ENCODE results near the gene KCNB1.

The KCNB1 gene

DNA sequence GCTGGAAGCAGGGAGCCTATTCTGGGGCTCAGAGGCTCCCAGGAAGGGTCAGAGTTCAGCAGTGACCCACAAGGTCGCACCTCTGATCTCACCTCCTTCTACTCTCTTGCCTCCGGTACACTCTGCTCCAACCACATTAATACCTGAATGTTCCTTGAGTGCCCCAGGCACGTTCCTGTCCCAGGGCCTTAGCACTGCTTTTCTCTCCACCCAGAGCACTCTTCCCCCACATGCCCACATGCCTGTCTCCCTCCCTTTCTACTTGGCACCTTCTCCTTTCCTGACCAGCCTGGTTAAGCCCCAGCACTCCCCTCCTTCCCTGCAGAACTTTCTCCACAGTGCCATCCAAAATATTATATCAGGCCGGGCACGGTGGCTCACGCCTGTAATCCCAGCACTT, 13.4 kb downstream of the KCNB1 start:
- no peak for DNase-seq (ENCODE audit: low spot score)

DNA sequence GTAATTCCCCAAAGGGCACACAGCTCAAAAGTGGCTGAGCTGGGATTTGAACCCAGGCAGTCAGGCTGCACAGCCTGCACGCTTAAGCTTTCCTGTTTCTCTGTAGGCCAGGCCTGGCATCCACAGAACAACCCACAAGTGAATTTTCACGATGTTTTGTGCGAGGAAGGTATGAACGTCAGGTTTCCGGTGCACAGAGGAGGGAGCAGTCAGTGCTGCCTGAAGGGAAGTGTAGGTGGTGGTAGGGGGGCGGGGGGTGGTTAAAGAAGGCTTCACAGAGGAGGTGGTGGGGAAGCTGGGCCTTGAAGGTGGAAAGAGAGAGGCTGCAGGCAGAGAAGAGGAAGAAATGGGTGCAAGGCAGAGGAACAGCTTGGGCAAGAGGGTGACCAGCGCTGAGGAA, 14.1 kb downstream of the KCNB1 start:
- DNase-seq (ENCODE audit: low spot score), result no peak

DNA sequence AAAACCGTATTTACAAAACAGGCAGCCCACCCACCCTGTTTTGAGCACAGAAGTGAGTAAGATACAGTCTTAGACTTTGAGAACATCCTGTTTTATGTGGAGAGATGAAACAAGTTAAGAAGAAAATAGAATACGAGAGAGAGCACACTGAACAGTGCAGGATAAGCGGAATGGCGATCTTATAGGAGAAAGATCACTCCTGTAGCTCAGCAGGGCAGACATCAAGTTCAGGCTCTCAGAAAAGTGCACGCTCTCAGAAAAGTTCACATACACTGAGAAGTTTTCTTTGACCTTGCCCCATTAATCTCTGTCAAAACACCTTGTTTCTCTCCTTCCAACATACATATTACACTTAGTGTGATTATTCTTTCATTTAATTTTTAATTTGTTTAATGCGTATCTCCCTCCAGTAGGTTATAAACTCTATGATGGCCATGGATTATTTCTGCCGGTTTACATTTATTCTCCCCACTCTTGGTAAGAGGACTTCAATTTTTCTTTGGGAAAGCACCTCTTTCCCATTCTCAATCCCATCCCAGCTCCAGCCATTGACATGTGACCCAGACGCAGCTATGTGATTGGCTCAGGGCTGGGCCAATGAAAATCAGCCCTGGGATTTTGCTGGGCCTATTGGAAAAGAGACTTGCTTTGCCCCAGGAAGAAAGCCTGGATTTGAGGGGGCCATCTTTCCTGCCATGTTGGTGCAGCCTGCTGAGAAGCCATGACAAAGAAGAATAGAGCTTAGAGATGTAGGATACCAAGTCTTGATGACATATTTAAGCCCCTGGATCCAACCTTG, 16.2 kb downstream of the KCNB1 start:
- DNase-seq (ENCODE audit: low spot score), result no peak

DNA sequence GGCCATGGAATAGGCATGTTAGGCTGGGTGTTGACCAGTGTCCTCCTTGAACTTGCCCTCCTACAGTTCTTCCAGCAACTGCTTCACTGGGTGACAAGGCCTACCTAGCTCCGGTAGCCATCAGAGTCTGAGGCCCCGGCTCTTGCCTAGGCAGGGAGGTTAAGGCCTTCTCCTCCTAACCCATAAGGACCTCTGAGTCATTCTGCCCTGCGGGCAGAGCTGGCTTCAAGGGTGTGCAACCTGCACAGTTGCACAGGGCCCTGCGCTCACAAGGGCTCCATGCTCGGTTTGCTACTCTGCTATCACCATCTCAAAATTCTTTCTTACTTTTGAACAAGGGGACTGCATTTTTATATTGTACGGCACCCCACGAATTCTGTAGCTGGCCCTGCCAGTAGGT, 17.9 kb downstream of the KCNB1 start:
- no peak for DNase-seq (ENCODE audit: low spot score)

DNA sequence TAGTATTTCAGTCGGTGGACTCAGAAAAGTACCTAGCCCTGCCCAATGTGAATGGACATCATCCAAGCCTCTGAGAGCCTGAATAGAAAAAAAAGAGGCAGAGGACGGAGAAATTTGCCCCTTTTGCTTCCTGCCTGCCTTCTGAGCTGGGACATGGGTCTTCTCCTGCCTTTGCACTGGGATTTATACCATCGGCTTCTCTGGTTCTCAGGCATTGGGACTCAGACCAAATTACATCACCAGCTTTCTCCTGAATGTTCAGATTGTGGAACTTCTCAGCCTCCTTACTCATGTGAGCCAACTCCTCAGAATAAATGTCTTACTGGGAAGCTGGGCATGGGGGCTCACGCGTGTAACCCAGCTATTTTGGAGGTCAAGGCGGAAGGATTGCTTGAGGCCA, 19.8 kb downstream of the KCNB1 start:
- no peak for DNase-seq (ENCODE audit: low spot score)

DNA sequence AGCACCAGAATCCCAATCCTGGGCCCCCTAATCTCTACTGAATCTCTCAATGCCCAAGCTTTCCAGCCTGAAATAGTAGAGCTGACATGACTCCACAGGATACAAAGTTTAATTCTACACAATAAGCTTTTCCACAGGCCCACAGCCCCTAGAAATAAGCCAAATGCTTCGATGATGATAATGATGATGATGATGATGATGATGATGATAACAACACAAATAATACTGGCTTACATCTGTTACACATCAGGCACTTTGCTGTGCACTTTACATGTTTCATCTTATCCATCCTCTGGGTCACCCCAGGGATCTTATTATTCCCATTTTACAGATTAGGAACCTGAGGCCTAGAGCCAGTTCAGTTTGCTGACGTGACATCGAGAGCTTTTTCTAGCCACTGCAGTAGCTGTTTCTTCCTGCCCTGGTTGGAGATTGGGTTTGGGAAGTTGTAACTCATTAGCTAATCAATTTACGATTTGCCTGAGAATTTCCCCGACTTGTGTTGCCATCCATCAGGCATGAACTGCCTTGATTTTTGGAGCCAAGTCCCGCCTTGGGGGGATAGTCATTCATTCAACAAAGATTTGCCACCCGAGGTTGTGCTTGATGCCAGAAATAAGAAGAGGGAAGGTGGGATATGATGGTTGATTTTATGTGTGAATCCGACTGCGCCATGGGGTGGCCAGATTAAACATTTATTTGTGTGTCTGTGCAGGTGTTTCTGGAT, 20.4 kb downstream of the KCNB1 start:
- DNase-seq (ENCODE audit: low spot score), result no peak

DNA sequence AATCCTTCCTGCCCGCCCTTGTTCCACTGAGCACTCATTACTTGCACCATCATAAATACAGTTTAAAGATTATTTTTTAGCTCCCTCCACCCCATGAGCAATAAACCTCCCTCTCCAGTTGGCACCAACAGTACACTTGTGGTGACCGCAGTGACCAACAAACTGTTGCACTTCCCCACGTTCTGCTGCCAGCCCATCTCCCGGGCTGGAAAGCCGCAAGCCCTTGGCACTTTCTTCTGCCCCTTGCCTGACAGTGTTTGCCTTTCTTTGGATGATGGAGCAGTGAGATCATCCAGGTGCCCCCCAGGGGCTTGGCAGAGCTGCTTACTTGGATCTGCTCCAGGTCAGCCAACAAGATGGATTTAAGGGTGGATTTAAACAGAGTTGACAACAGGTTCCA, 21.6 kb downstream of the KCNB1 start:
- DNase-seq (ENCODE audit: low spot score), result no peak

DNA sequence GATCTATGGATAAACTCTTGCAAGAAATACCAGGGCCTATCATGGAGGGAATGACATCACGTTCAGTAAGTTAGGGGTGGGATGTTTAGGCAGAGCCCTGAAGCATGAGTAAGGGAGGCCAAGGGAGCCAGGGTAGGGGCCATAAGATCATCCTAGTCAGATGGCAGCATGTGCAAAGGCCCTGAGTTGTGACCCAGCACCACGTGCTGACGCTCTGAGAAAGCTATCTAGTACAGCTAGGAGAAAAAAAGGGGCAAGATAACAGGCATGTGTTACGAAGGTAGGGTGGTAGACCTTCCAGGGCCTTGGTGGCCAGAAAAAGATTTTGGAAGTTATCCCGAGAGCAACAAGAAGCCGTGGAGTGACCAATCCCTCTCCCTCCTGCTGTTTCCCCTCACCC, 22.3 kb downstream of the KCNB1 start:
- DNase-seq (ENCODE audit: low spot score), result no peak

DNA sequence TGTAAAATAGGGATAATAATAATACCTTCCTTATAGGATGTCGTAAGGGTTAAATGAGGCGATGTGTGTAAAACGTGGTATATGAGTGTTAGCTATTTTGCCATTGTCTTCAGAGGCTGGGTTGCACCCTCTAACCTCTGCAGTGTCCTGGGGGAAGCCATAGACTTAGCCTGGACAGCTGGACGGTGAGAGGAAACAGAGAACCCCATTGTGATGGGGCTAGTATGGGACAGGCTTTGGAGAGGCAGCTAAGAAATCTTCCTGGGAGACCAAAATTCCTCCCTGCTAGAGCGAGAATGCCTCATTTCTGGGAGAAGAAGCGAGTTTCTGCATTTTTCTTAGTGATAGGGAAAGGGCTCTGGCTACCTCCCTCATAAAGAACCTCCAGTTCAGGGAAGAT, 22.8 kb downstream of the KCNB1 start:
- no peak for DNase-seq (ENCODE audit: low spot score)

DNA sequence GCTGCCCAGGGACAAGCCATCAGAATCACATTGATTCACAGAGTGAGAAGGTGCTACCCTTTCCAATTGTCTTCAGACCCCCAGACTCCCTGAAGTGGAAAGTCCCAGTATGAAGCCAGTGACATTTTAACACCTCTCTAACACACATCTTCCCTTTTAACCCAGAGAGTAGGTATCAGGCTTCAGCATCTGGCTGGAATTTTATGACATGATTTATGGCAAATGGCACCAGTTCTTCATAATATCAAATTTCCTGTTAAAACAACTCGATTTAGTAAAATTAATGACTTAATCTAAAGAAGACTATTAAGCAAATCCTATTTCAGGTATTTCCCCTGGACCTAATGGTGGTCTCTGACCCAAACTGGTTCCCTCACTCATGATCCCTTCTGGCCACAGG, 25.0 kb downstream of the KCNB1 start:
- DNase-seq (ENCODE audit: low spot score), result no peak

DNA sequence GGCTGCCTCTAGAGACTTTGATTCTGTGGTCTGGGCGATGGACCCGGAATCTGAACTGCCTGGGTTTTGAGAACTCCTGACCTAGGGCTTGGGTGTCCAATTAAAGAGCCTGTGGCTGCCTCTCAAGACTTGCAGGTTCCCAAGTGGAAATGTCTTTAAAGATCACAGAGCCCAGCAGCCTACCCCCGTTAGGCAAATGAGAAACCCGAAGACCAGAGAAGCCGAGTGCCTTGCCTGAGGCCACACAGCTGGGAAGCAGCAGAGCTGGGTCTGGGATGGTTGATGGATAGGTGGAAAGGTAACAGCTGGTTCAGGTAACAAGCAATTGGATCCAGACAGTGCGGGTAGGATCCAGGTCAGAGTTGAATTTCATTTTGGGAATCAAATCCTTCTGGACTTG, 25.8 kb downstream of the KCNB1 start:
- DNase-seq (ENCODE audit: low spot score), result no peak

DNA sequence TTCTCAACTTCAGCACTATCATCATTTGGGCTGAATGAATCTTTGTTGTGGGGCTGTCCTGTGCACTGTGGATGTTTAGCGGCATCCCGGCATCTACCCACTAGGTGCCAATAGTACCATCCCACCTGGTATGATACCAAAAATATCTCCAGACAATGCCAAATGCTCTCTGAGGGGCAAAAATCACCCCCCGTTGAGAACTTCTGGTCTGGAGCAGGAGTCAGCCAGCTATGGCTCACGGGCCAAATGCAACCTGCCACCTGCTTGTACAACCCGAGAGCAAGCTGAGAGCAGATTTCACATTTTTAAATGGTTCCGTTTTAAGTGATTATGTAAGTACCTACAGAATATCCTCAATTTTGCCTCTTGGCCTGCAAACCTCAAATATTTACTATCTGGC, 26.8 kb downstream of the KCNB1 start:
- DNase-seq (ENCODE audit: low spot score), result no peak

DNA sequence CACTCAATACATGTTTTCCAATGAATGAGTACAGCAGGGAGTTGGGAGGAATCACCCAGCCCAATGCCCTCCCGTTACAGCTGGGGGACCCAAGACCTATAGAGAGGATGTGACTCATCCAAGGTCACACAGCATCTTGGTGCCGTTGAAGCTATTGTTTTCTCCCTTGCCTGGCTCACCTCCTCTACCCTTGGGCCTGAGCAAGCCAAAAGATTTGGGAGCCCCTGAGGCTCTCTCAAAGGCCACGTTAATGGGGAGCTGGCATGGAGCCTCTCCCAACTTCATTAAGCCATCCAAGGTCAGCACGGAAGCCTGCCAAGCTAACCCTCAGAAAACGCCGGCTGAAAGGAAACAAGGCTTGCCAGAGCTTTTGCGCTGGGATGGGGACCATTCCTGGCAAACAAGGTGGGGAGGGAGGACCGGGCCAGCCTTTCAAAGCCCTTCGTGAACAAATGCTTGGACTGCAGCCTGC, 30.4 kb downstream of the KCNB1 start:
- no peak for DNase-seq (ENCODE audit: low spot score)

DNA sequence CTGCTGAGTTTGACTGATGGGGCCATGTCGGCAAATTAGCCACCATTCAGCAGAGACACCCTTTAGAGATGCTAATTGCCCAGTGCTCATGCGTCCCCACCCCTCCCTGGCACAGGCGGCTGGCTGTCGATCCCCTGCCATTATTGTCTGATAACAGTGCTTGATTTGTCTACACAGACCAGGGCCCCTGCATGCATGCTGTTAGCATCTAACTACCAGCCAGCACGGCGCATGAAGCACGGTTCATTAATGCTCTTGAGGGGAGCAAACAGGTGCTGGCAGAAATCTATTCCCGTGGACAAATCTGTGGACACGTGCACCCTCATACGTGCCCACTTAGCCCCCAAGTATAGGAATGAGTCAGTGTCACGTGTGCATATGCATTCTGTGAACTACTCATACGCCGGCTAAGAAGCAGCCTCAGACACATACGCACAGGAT, 32.2 kb downstream of the KCNB1 start:
- DNase-seq (ENCODE audit: low spot score), result no peak

DNA sequence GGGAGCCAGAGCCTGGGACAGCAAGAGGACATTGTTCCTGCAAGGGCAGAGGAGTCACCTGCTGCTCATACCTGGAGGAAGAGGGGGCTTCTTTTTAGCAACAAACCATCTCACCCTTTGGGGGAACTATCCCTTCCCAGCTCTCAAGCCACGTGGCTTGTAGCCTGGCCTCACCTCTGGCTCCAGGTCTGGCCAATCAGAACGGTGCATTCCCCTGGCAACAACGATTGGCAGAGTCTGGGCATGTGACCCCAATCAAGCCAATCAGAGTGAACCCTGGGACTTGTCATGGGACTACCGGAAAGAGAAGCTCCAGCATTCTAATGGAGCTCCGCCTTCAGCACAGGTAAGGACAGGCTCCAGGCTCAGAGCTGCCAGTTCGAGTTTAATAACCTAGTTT, 33.6 kb downstream of the KCNB1 start:
- no peak for DNase-seq (ENCODE audit: low spot score)

DNA sequence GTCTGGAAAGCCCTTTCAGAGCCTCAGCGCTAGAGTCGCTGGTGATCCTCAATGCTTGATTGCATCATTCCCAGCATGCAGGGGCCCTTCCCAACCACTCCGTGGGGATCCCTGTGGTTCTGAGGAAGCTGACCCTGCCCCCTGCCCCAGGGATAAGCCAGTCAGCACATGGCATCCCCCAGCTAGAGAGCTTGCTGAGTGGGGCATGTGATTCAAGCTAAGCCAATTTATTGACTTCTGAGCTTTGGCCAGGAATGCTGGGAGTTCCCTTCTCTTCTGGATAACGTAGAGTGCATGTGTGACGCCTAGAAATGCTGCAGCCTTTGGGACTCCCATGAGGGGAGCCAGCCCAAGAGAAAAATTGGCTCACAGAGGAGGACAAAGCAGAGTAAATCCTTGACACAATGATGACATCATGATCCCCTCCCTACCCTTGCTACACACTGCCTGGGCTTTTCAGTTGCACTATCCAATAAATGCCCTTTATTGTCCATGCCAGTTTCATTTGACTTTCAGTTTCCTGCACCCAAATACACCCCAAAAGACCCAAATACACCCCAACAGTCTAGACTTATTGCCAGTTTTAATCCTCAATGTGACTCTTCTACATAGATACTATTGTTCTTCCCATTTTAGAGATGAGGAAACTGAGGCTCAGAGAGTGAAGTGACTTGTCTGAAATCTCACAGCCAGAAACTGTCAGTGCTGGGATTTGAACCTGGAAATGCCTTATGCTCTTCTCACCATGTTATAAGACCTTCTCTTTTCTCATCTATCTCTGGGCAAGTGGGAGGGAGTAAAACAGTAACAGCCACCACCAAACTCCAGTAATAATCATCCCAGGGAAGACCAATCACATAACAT, 34.3 kb downstream of the KCNB1 start:
- DNase-seq (ENCODE audit: low spot score), result no peak

DNA sequence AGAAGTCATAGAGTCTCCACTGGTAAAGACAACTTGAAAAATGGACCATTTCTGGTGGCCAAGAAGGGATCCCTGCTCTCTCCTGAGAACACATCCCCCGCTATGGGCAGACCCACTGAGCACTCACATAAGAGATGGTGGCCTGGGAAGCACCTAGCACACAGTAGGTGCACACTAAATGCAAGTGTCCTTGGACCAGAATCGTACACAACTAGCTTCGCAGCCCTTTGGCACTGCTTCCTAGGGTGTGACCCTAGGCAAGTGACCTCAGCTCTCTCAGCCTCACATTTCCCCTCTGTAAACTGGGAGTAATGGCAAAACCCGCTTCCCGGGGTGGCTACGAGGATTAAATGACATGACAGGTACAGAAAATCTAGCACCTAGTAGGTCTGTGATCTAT, 35.1 kb downstream of the KCNB1 start:
- no peak for DNase-seq (ENCODE audit: low spot score)

DNA sequence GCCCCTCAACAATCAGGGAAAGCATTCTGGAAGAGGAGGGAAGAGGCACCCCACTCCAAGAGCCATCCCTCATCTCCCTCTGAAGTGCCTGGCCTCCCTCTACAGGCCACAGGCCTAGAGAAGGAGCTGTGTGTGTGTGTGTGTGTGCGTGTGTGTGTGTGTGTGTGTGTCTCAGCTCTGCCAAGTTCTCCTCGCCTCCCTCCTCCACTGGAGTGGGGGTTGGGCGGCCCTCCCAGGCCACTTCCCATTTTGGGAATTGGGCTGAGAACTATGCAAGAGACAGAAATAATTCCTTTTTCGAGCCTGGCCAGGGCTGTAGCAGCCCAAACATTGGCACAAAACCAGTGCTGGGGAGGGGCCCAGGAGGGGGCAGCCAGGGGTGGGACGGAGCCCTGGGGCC, 35.7 kb downstream of the KCNB1 start:
- DNase-seq (ENCODE audit: low spot score), result no peak

DNA sequence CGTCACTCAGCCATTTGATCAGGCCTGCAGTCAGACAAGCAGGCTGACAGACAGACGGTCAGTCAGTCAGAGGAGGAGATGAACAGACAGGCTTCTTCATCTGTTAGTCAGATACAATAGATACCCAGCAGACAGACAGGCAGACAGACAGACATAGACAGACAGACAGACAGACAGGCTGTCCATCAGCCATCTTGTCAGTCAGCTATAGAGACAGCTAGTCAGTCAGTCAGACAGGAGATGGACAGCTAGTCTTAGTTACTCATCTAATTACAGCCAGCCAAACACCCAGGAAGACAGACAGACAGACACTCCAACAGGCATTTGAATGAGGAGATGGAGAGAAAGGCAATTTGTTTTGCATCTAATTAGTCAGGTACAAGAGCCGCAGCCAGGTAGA, 36.4 kb downstream of the KCNB1 start:
- DNase-seq (ENCODE audit: low spot score), result no peak

DNA sequence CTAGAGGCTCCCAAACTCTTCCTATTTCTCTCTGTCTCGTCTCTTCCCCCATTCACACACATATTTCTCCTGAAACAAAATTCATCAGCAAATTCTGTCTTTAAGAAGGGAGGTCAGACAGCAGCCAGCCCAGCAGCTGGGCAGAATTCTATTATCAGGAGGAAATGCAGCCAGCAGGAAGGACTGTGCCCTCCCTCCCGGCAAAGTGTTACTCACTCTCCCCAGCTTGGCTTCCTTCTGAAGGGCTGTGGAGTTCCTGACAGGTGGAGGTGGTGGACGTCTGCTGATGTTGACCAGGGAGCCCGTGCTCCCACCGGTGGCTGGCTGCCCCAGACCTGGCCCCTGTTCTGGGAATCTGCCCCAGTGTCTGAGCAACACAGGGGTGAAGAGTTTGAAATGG, 37.3 kb downstream of the KCNB1 start:
- DNase-seq (ENCODE audit: low spot score), result no peak

DNA sequence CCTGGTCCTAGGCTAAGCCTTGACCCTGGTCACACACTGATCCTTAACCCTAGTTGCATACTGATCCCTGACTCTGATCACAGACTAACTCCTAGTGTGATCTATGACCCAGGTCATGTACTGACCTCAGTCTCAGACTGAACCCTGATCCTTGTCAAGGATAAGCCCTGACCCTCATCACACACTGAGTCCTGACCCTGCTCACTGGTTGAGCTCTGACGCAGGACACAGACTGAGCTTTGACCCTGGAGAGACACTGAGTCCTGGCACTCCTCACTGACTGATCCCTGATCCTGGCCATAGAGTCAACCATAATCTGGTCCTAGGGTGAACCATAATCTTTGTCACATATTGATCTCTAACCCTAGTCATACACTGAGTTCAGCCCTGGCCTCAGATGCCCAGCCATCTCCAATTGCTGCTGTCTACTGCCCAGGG, 37.9 kb downstream of the KCNB1 start:
- DNase-seq (ENCODE audit: low spot score), result no peak

DNA sequence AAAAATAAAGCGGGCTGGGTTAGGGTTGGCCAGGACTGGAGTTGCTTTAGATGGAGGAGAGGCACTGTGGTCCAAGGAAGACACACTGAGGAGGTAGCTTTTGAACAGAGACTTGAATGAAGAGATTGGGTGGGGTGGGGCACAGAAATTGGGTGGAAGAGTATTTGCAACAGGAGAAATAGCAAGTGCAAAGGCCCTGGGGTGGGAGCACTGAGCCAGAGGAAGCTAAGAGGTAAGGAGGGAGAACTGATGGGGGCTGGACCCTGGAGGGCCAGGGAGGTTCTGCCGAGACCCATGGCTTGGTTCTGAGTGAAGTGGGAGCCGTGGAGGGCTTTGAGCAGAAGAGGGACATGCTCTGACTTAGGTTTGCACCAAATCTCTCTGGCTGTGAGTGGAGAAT, 45.4 kb downstream of the KCNB1 start:
- no peak for DNase-seq (ENCODE audit: low spot score)

DNA sequence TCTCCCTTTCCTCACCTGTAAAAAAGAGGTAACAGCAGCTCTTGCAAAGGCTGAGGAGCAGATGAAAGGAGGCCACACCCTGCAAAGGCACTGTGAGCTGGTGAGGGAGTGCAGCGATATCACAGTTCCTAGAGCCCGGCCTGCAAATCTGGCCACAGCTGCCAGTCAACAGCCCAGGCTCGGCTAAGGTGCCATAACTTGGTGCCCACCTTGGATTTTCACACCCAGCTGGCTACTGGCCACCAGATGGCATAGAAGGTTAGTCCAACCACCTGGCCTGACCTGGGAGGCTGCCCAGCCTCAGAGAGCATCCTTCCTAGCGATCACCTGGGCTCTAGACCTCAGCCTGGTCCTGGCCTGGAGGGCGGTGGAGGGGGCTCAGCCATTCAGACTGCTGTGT, 46.8 kb downstream of the KCNB1 start:
- no peak for DNase-seq (ENCODE audit: low spot score)
